NOMO-1 treated with DMSO at 0.1 percent for 48 hours (cell line): ENCODE results near the gene OR4K17.
"Not testable (repeated sequence)": the region's sequence is repeated elsewhere in the genome, so short reads cannot be mapped to it uniquely, and the experiment has no call there.

Experiments
- DNase-seq: peaks from one replicate; lab custom pipeline; 2025; ENCODE audit not compliant: unreplicated experiment; lab: John Stamatoyannopoulos, UW

Gene OR4K17

GRCh38 chr14:20110438-20110837 is at the start of gene OR4K17:
Gene OR4K17 (plus strand): TSS chr14:20110739. CDS start chr14:20117500, 6,761 bp downstream.
- no peak for DNase-seq

- no peak for DNase-seq
Measured at GRCh38 chr14:20092050-20092449, 18.5 kb upstream of the OR4K17 start.

GRCh38 chr14:20093442-20093841 is 17.1 kb upstream of the OR4K17 start:
- DNase-seq: peak; percentile 81

GRCh38 chr14:20098926-20099770 is 11.4 kb upstream of the OR4K17 start:
- DNase-seq: not testable (repeated sequence)

- DNase-seq: no peak
Measured at GRCh38 chr14:20112321-20112720, 1.8 kb downstream of the OR4K17 start.

GRCh38 chr14:20116748-20117147 is 6.2 kb downstream of the OR4K17 start:
- no peak for DNase-seq

GRCh38 chr14:20118795-20119194 is 8.3 kb downstream of the OR4K17 start:
- DNase-seq: no peak

- DNase-seq: no peak
Measured at GRCh38 chr14:20138520-20138919, 28.0 kb downstream of the OR4K17 start, which contains the start of gene OR4N5. Gene OR4N5 (plus strand): TSS chr14:20138820. CDS start chr14:20143736, 4,916 bp downstream.

GRCh38 chr14:20143911-20144310 is 33.4 kb downstream of the OR4K17 start:
- no peak for DNase-seq

GRCh38 chr14:20144820-20145219 is 34.3 kb downstream of the OR4K17 start:
- no peak for DNase-seq

- DNase-seq: no peak
Measured at GRCh38 chr14:20164462-20164861, 53.9 kb downstream of the OR4K17 start.

- DNase-seq: no peak
Measured at GRCh38 chr14:20167091-20167490, 56.6 kb downstream of the OR4K17 start.

- DNase-seq: not testable (repeated sequence)
Measured at GRCh38 chr14:20169852-20170251, 59.3 kb downstream of the OR4K17 start.
